Mesenchymal stem cell (in vitro differentiated cells and primary cell): ENCODE data around the gene HIVEP2.

Source experiments
- DNase-seq: peaks from one replicate; pipeline ENCODE4 v3.0.0-alpha.2; 2013
- H2AFZ ChIP-seq: one replicate; pipeline ENCODE4 v1.6.1; 2013; ENCODE audit warnings: low read depth, mild to moderate bottlenecking, control low read depth, inconsistent platforms, low read length, moderate library complexity
- H2AK5ac ChIP-seq: 2 replicates; pipeline ENCODE4 v1.6.1; 2013; ENCODE audit warnings: low read length, moderate library complexity, mild to moderate bottlenecking, inconsistent platforms; ENCODE audit not compliant: severe bottlenecking
- H2BK120ac ChIP-seq: one replicate; pipeline ENCODE4 v1.6.1; 2013; ENCODE audit warnings: low read depth, mild to moderate bottlenecking, inconsistent platforms, low read length, moderate library complexity
- H2BK12ac ChIP-seq, 2 experiments: one replicate each; pipeline ENCODE4 v1.6.1; 2013; ENCODE audit warnings: inconsistent platforms in 2 of 2, low read length in 2 of 2, mild to moderate bottlenecking in 2 of 2, moderate library complexity in 2 of 2, control low read depth in 1 of 2
- H2BK15ac ChIP-seq: one replicate; pipeline ENCODE4 v1.6.1; 2013; ENCODE audit warnings: mild to moderate bottlenecking, low read depth, inconsistent platforms; ENCODE audit not compliant: poor library complexity, severe bottlenecking
- H2BK5ac ChIP-seq: 2 replicates; pipeline ENCODE4 v1.6.1; 2013; ENCODE audit warnings: low read depth, mild to moderate bottlenecking, low read length, control low read depth, inconsistent platforms; ENCODE audit not compliant: poor library complexity, severe bottlenecking
- H3K14ac ChIP-seq, 2 experiments: one replicate each; pipeline ENCODE4 v1.6.1; 2013; ENCODE audit warnings: inconsistent platforms in 2 of 2, low read length in 2 of 2, control low read depth in 1 of 2, mild to moderate bottlenecking in 1 of 2, moderate library complexity in 1 of 2
- H3K18ac ChIP-seq, 2 experiments: one replicate each; pipeline ENCODE4 v1.6.1; 2013; ENCODE audit warnings: inconsistent platforms in 2 of 2, low read length in 2 of 2, control low read depth in 1 of 2, low read depth in 1 of 2, mild to moderate bottlenecking in 1 of 2
- H3K23ac ChIP-seq, 2 experiments: one replicate each; pipeline ENCODE4 v1.6.1; 2013; ENCODE audit warnings: inconsistent platforms in 2 of 2, low read length in 2 of 2, mild to moderate bottlenecking in 2 of 2, moderate library complexity in 2 of 2, control low read depth in 1 of 2
- H3K27ac ChIP-seq: 2 replicates; pipeline ENCODE4 v1.5.1; 2013; ENCODE audit warnings: mild to moderate bottlenecking, moderate library complexity, low read length, control low read depth, inconsistent platforms; ENCODE audit not compliant: poor library complexity, severe bottlenecking
- H3K27me3 ChIP-seq, 2 experiments: 2 replicates each; pipeline versions ENCODE4 v1.6.1 to v1.7.0; 2013; ENCODE audit warnings: low read length in 2 of 2, mild to moderate bottlenecking in 2 of 2, moderate library complexity in 2 of 2, control low read depth in 1 of 2, inconsistent platforms in 1 of 2; ENCODE audit not compliant: control insufficient read depth in 1 of 2, insufficient read depth in 1 of 2
- H3K36me3 ChIP-seq, 2 experiments: 2 replicates each; pipeline versions ENCODE4 v1.6.1 to v1.7.0; 2013; ENCODE audit warnings: low read length in 2 of 2, control low read depth in 1 of 2, inconsistent platforms in 1 of 2, low read depth in 1 of 2, mild to moderate bottlenecking in 1 of 2; ENCODE audit not compliant: insufficient read depth in 2 of 2, control insufficient read depth in 1 of 2
- H3K4ac ChIP-seq, 2 experiments: one replicate each; pipeline ENCODE4 v1.6.1; 2013; ENCODE audit warnings: inconsistent platforms in 2 of 2, low read length in 2 of 2, mild to moderate bottlenecking in 2 of 2, moderate library complexity in 2 of 2, control low read depth in 1 of 2, low read depth in 1 of 2
- H3K4me1 ChIP-seq: 2 replicates; pipeline ENCODE4 v1.6.1; 2013; ENCODE audit warnings: low read depth, low read length, control low read depth; ENCODE audit not compliant: control insufficient read depth, insufficient read depth
- H3K4me2 ChIP-seq: 2 replicates; pipeline ENCODE4 v1.6.1; 2013; ENCODE audit warnings: low read length, mild to moderate bottlenecking, inconsistent platforms; ENCODE audit not compliant: poor library complexity, severe bottlenecking
- H3K4me3 ChIP-seq, 2 experiments: 2 replicates each; pipeline versions ENCODE4 v1.5.1 to v1.7.0; 2013; ENCODE audit warnings: low read length in 2 of 2, mild to moderate bottlenecking in 2 of 2, control low read depth in 1 of 2, low read depth in 1 of 2; ENCODE audit not compliant: insufficient read depth in 1 of 2
- H3K79me1 ChIP-seq: replicated peaks from 2 replicates; pipeline ENCODE4 v1.6.1; 2013; ENCODE audit warnings: mild to moderate bottlenecking, control low read depth, low read length, inconsistent platforms; ENCODE audit not compliant: poor library complexity, severe bottlenecking
- H3K9ac ChIP-seq: 2 replicates; pipeline ENCODE4 v1.7.0; 2013; ENCODE audit warnings: mild to moderate bottlenecking, low read length, moderate library complexity
- H3K9me3 ChIP-seq: 2 replicates; pipeline ENCODE4 v1.7.0; 2013; ENCODE audit warnings: mild to moderate bottlenecking, low read length; ENCODE audit not compliant: control insufficient read depth
- H4K8ac ChIP-seq: one replicate; pipeline ENCODE4 v1.6.1; 2013; ENCODE audit warnings: inconsistent platforms, mild to moderate bottlenecking, low read length, moderate library complexity
- H4K91ac ChIP-seq: one replicate; pipeline ENCODE4 v1.6.1; 2013; ENCODE audit warnings: mild to moderate bottlenecking, low read length, inconsistent platforms
- WGBS: methylation state at CpG from one replicate; pipeline ENCODE4 v1.1.7; 2013; ENCODE audit warnings: mixed read lengths; 5-methylcytosine and 5-hydroxymethylcytosine counted together

The HIVEP2 gene

DNA sequence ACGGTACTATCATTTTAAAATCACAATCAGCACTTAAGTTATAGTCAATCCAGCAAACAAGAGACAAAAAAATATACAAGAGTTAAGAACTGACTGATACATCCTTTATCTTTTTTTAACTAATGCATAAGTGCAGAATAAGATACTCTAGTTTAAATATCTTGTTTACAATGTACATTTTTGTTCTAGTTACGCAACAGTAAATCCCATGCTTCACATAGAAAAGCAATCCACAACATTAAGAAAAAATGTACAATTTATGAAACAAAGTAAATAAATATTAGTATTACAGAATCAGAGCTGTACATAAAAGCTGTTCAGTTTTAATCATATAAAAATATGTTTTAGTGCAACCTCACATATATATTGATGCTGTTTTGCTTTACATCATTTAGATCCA, 192.6 kb downstream of the HIVEP2 start:
- Histone ChIP-seq H2AK5ac (no peak overlapping the region), H3K23ac (no peak overlapping the region), H2BK120ac (no peak overlapping the region), H2BK15ac (no peak overlapping the region), H2BK12ac (no peak overlapping the region), H3K9me3 (no peaks in the 10 kb centered on the region), H3K9ac (no peak overlapping the region), H3K14ac (no peak overlapping the region), H2AFZ (no peak overlapping the region), H4K91ac (no peak overlapping the region), H3K4me2 (no peak overlapping the region), H3K36me3 (peaks cover 12 to 47% of the 10 kb centered on the region in 2 experiments), H3K27me3 (no peaks in the 10 kb centered on the region), H3K18ac (no peak overlapping the region), H3K4me3 (no peak overlapping the region), H2BK5ac (no peak overlapping the region), H4K8ac (no peak overlapping the region), H3K4me1 (peaks cover 5% of the 10 kb centered on the region), H3K4ac (no peak overlapping the region), H3K79me1 (peaks cover 4% of the 10 kb centered on the region), H3K27ac (no peak overlapping the region)
- WGBS = 82% methylated on average over 2 of the region's 2 CpGs
- no peak for DNase-seq

DNA sequence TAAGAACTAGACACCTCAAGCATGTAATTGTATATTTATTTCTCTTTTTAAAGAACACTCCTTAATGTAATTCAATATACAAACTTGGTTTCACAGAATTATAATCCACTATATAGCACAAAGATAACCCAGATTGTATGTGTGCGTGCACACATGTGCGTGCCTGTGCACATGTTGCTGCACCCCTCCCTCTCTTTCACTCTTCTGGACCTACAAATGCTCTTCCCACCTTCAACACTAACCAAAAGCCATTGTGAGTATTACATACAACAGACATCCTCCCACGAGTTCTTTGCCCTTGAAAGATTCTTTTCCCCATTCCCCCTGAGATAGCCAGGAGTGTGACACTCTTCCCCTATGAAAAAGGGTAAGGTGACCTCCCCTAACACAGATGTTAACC, 193.5 kb downstream of the HIVEP2 start:
- no peaks in the 10 kb centered on the region for H3K9me3 ChIP-seq
- H2AK5ac ChIP-seq = no peak overlapping the region
- no peak overlapping the region for H3K9ac ChIP-seq
- no peak overlapping the region for H3K23ac ChIP-seq
- no peak overlapping the region for H4K91ac ChIP-seq
- peaks cover 3% of the 10 kb centered on the region for H3K4me1 ChIP-seq
- no peak overlapping the region for H2BK12ac ChIP-seq
- H3K36me3 ChIP-seq = peaks cover 12 to 40% of the 10 kb centered on the region in 2 experiments
- H3K27me3 ChIP-seq = no peaks in the 10 kb centered on the region
- H2AFZ ChIP-seq = no peak overlapping the region
- H3K14ac ChIP-seq = no peak overlapping the region
- WGBS = 94% methylated on average over 3 of the region's 3 CpGs
- H2BK120ac ChIP-seq = no peak overlapping the region
- H4K8ac ChIP-seq = no peak overlapping the region
- H2BK5ac ChIP-seq = no peak overlapping the region
- peaks cover 2% of the 10 kb centered on the region for H3K79me1 ChIP-seq
- no peak overlapping the region for H3K27ac ChIP-seq
- H3K4me2 ChIP-seq = no peak overlapping the region
- no peak for DNase-seq
- no peak overlapping the region for H3K4ac ChIP-seq
- no peak overlapping the region for H2BK15ac ChIP-seq
- no peak overlapping the region for H3K18ac ChIP-seq
- no peak overlapping the region for H3K4me3 ChIP-seq

DNA sequence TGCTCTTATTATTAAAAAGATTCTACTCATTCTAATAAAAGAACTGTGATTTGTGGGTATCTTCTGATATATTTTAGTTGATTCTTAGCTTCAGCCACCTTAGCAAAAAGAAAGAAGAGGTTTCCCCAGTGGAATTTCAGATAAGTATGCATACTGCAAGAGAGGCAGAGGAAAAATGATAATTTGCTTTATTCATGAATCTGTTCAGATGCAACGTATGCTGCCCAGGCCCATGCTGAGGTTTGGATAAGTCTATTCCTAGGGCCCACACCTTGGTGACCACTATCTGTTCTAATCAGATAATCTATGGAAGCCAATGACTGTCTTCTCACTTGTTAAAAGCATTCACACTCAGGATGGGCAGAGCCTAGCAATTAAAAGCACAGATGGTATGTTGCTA, 194.0 kb downstream of the HIVEP2 start:
- no peak overlapping the region for H3K4me3 ChIP-seq
- no peak overlapping the region for H4K91ac ChIP-seq
- no peaks in the 10 kb centered on the region for H3K9me3 ChIP-seq
- H3K23ac ChIP-seq = no peak overlapping the region
- no peak overlapping the region for H3K9ac ChIP-seq
- no peak overlapping the region for H2AFZ ChIP-seq
- no peak overlapping the region for H3K4me2 ChIP-seq
- H2AK5ac ChIP-seq = no peak overlapping the region
- H3K27me3 ChIP-seq = no peaks in the 10 kb centered on the region
- peaks cover 2% of the 10 kb centered on the region for H3K79me1 ChIP-seq
- DNase-seq = no peak
- no peak overlapping the region for H3K4ac ChIP-seq
- H3K18ac ChIP-seq = no peak overlapping the region
- H2BK5ac ChIP-seq = no peak overlapping the region
- H3K27ac ChIP-seq = no peak overlapping the region
- H2BK15ac ChIP-seq = no peak overlapping the region
- no peak overlapping the region for H4K8ac ChIP-seq
- no peak overlapping the region for H2BK12ac ChIP-seq
- H2BK120ac ChIP-seq = no peak overlapping the region
- peaks cover under 1% of the 10 kb centered on the region for H3K4me1 ChIP-seq
- H3K36me3 ChIP-seq = peaks cover 9 to 37% of the 10 kb centered on the region in 2 experiments
- H3K14ac ChIP-seq = no peak overlapping the region
- 85% methylated on average over 1 of the region's 1 CpG for WGBS

DNA sequence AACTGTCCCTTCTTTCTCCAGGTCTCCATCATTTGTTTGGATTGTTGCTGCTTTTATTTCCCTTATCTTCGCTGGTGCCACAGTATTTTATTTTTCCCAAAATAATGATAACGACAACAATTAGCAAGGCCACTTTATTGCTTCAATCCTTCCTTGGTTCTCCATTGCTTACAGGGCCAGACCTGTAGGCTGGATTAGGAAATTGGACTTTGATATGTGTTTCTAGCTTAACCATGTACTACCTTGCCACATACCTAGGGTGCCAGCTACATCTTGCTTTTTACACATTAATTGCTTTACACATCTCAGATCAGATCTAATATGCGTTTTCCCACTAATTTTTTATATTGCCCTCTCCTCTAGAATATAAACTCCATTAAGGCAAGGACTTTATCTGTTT, 195.4 kb downstream of the HIVEP2 start:
- peaks cover 2% of the 10 kb centered on the region for H3K79me1 ChIP-seq
- no peak overlapping the region for H2BK15ac ChIP-seq
- peaks cover 9 to 25% of the 10 kb centered on the region in 2 experiments for H3K36me3 ChIP-seq
- H3K9ac ChIP-seq = no peak overlapping the region
- WGBS = 80% methylated on average over 3 of the region's 3 CpGs
- H4K8ac ChIP-seq = no peak overlapping the region
- no peak overlapping the region for H2BK5ac ChIP-seq
- H3K18ac ChIP-seq = no peak overlapping the region
- no peak overlapping the region for H3K27ac ChIP-seq
- H3K27me3 ChIP-seq = no peaks in the 10 kb centered on the region
- no peak for DNase-seq
- H3K4me3 ChIP-seq = no peak overlapping the region
- no peak overlapping the region for H3K4me2 ChIP-seq
- H3K14ac ChIP-seq = no peak overlapping the region
- no peak overlapping the region for H3K23ac ChIP-seq
- no peaks in the 10 kb centered on the region for H3K4me1 ChIP-seq
- no peak overlapping the region for H2BK120ac ChIP-seq
- no peak overlapping the region for H4K91ac ChIP-seq
- no peaks in the 10 kb centered on the region for H3K9me3 ChIP-seq
- no peak overlapping the region for H2AK5ac ChIP-seq
- H2BK12ac ChIP-seq = no peak overlapping the region
- H2AFZ ChIP-seq = no peak overlapping the region
- H3K4ac ChIP-seq = no peak overlapping the region
